HEK293 (cell line): ENCODE results near the gene LNX1.

Source experiments
- PBX3 ChIP-seq: sonication (generic); formaldehyde crosslinking; IDR thresholded peaks from 2 replicates; pipeline ENCODE4 v1.8.1; 2022; ENCODE audit warnings: mild to moderate bottlenecking, moderate library complexity, missing genetic modification reagents
- REST ChIP-seq: fragments of 450-650 bp; formaldehyde crosslinking; IDR thresholded peaks from 2 replicates; pipeline ENCODE4 v1.5.1; 2016; ENCODE audit warnings: missing biosample characterization, missing genetic modification characterization
- SP2 ChIP-seq: fragments of 450-650 bp; formaldehyde crosslinking; IDR thresholded peaks from 2 replicates; pipeline ENCODE4 v1.5.1; 2016; ENCODE audit warnings: missing biosample characterization, missing genetic modification characterization
- ZBTB49 ChIP-seq: fragments of 450-650 bp; formaldehyde crosslinking; IDR thresholded peaks from 2 replicates; pipeline ENCODE4 v1.5.1; 2016; ENCODE audit warnings: missing biosample characterization, missing genetic modification characterization, low read depth
- ZFP69B ChIP-seq: fragments of 450-650 bp; formaldehyde crosslinking; IDR thresholded peaks from 2 replicates; pipeline ENCODE4 v1.5.1; 2016; ENCODE audit warnings: missing biosample characterization, missing genetic modification characterization
- ZNF121 ChIP-seq: fragments of 450-650 bp; formaldehyde crosslinking; IDR thresholded peaks from 2 replicates; pipeline ENCODE4 v1.5.1; 2016; ENCODE audit warnings: missing biosample characterization, missing genetic modification characterization
- ZNF24 ChIP-seq: fragments of 450-650 bp; formaldehyde crosslinking; IDR thresholded peaks from 2 replicates; pipeline ENCODE4 v1.5.1; 2016; ENCODE audit warnings: missing biosample characterization, missing genetic modification characterization
- ZNF629 ChIP-seq: fragments of 450-650 bp; formaldehyde crosslinking; IDR thresholded peaks from 2 replicates; pipeline ENCODE4 v1.5.1; 2017; ENCODE audit warnings: missing biosample characterization, missing genetic modification characterization
- TF ChIP-seq, protein P1 (sequence below): fragments of 450-650 bp; formaldehyde crosslinking; conservative IDR thresholded peaks from 2 replicates; pipeline ENCODE4 v1.5.1; 2016; ENCODE audit warnings: low read depth, missing biosample characterization, missing genetic modification characterization
- TF ChIP-seq, protein P2 (sequence below): fragments of 450-650 bp; formaldehyde crosslinking; IDR thresholded peaks from 2 replicates; pipeline ENCODE4 v1.5.1; 2016; ENCODE audit warnings: missing biosample characterization, missing genetic modification characterization
- TF ChIP-seq, protein P3 (sequence below): fragments of 450-650 bp; formaldehyde crosslinking; IDR thresholded peaks from 2 replicates; pipeline ENCODE4 v1.5.1; 2016; ENCODE audit warnings: missing biosample characterization, missing genetic modification characterization
- TF ChIP-seq, protein P4 (sequence below): fragments of 450-650 bp; IDR thresholded peaks from 2 replicates; pipeline ENCODE4 v1.5.1; 2018; ENCODE audit warnings: missing biosample characterization, missing genetic modification characterization
- TF ChIP-seq, protein P5 (sequence below): fragments of 450-650 bp; formaldehyde crosslinking; optimal IDR thresholded peaks from 2 replicates; pipeline ENCODE3; 2016; ENCODE audit warnings: missing biosample characterization, mild to moderate bottlenecking, missing genetic modification characterization

- no peak for TF ChIP-seq PBX3 (CRISPR knock-in tag)
- no peak for TF ChIP-seq SP2 (tag by site-specific recombination)
- TF ChIP-seq, protein P1, sequence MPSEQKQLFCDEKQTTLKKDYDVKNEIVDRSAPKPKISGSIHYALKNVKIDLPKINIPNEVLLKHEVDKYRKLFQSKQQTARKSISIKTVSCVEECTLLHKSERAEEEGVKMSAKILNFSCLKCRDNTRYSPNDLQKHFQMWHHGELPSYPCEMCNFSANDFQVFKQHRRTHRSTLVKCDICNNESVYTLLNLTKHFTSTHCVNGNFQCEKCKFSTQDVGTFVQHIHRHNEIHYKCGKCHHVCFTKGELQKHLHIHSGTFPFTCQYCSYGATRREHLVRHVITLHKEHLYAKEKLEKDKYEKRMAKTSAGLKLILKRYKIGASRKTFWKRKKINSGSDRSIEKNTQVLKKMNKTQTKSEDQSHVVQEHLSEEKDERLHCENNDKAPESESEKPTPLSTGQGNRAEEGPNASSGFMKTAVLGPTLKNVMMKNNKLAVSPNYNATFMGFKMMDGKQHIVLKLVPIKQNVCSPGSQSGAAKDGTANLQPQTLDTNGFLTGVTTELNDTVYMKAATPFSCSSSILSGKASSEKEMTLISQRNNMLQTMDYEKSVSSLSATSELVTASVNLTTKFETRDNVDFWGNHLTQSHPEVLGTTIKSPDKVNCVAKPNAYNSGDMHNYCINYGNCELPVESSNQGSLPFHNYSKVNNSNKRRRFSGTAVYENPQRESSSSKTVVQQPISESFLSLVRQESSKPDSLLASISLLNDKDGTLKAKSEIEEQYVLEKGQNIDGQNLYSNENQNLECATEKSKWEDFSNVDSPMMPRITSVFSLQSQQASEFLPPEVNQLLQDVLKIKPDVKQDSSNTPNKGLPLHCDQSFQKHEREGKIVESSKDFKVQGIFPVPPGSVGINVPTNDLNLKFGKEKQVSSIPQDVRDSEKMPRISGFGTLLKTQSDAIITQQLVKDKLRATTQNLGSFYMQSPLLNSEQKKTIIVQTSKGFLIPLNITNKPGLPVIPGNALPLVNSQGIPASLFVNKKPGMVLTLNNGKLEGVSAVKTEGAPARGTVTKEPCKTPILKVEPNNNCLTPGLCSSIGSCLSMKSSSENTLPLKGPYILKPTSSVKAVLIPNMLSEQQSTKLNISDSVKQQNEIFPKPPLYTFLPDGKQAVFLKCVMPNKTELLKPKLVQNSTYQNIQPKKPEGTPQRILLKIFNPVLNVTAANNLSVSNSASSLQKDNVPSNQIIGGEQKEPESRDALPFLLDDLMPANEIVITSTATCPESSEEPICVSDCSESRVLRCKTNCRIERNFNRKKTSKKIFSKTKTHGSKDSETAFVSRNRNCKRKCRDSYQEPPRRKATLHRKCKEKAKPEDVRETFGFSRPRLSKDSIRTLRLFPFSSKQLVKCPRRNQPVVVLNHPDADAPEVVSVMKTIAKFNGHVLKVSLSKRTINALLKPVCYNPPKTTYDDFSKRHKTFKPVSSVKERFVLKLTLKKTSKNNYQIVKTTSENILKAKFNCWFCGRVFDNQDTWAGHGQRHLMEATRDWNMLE (tag by site-specific recombination), result no peak
- no peak for TF ChIP-seq REST (tag by site-specific recombination)
- TF ChIP-seq, protein P2, sequence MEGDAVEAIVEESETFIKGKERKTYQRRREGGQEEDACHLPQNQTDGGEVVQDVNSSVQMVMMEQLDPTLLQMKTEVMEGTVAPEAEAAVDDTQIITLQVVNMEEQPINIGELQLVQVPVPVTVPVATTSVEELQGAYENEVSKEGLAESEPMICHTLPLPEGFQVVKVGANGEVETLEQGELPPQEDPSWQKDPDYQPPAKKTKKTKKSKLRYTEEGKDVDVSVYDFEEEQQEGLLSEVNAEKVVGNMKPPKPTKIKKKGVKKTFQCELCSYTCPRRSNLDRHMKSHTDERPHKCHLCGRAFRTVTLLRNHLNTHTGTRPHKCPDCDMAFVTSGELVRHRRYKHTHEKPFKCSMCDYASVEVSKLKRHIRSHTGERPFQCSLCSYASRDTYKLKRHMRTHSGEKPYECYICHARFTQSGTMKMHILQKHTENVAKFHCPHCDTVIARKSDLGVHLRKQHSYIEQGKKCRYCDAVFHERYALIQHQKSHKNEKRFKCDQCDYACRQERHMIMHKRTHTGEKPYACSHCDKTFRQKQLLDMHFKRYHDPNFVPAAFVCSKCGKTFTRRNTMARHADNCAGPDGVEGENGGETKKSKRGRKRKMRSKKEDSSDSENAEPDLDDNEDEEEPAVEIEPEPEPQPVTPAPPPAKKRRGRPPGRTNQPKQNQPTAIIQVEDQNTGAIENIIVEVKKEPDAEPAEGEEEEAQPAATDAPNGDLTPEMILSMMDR (tag by site-specific recombination), result no peak
- TF ChIP-seq ZNF24 (tag by site-specific recombination), result no peak
- TF ChIP-seq ZBTB49 (tag by site-specific recombination), result no peak
- no peak for TF ChIP-seq ZFP69B
- TF ChIP-seq ZNF629 (tag by site-specific recombination), result no peak
- TF ChIP-seq, protein P3, sequence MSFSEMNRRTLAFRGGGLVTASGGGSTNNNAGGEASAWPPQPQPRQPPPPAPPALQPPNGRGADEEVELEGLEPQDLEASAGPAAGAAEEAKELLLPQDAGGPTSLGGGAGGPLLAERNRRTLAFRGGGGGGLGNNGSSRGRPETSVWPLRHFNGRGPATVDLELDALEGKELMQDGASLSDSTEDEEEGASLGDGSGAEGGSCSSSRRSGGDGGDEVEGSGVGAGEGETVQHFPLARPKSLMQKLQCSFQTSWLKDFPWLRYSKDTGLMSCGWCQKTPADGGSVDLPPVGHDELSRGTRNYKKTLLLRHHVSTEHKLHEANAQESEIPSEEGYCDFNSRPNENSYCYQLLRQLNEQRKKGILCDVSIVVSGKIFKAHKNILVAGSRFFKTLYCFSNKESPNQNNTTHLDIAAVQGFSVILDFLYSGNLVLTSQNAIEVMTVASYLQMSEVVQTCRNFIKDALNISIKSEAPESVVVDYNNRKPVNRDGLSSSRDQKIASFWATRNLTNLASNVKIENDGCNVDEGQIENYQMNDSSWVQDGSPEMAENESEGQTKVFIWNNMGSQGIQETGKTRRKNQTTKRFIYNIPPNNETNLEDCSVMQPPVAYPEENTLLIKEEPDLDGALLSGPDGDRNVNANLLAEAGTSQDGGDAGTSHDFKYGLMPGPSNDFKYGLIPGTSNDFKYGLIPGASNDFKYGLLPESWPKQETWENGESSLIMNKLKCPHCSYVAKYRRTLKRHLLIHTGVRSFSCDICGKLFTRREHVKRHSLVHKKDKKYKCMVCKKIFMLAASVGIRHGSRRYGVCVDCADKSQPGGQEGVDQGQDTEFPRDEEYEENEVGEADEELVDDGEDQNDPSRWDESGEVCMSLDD, result no peak
- TF ChIP-seq ZNF121 (tag by site-specific recombination), result no peak
- TF ChIP-seq, protein P4, sequence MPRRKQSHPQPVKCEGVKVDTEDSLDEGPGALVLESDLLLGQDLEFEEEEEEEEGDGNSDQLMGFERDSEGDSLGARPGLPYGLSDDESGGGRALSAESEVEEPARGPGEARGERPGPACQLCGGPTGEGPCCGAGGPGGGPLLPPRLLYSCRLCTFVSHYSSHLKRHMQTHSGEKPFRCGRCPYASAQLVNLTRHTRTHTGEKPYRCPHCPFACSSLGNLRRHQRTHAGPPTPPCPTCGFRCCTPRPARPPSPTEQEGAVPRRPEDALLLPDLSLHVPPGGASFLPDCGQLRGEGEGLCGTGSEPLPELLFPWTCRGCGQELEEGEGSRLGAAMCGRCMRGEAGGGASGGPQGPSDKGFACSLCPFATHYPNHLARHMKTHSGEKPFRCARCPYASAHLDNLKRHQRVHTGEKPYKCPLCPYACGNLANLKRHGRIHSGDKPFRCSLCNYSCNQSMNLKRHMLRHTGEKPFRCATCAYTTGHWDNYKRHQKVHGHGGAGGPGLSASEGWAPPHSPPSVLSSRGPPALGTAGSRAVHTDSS (tag by site-specific recombination), result no peak
- TF ChIP-seq, protein P5, sequence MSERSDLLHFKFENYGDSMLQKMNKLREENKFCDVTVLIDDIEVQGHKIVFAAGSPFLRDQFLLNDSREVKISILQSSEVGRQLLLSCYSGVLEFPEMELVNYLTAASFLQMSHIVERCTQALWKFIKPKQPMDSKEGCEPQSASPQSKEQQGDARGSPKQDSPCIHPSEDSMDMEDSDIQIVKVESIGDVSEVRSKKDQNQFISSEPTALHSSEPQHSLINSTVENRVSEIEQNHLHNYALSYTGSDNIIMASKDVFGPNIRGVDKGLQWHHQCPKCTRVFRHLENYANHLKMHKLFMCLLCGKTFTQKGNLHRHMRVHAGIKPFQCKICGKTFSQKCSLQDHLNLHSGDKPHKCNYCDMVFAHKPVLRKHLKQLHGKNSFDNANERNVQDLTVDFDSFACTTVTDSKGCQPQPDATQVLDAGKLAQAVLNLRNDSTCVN (tag by site-specific recombination), result no peak
Observed at GRCh38 chr4:53582194-53582593, 9.1 kb downstream of the LNX1 start.
